Mesothelial cell of epicardium (in vitro differentiated cells): ENCODE results near the gene PDZK1IP1. TPM values are rescaled to one million over a fixed set of nuclear protein-coding genes. Genes with fewer than 3 reads are reported as not detected.
"Not testable (repeated sequence)": the region's sequence is repeated elsewhere in the genome, so short reads cannot be mapped to it uniquely, and the experiment has no call there.

Source experiments
- DNase-seq, 2 experiments: peaks; one replicate each; pipeline ENCODE4 v3.0.0; 2021; ENCODE audit warnings: low spot score in 2 of 2; ENCODE audit not compliant: unreplicated experiment in 2 of 2
- H3K27ac Mint-ChIP-seq: 2 replicates; pipeline ENCODE4 v1.8.0; 2021; ENCODE audit warnings: mixed read lengths
- H3K27me3 Mint-ChIP-seq: 2 replicates; pipeline ENCODE4 v1.8.0; 2021; ENCODE audit warnings: low read depth, mixed read lengths
- H3K36me3 Mint-ChIP-seq: 2 replicates; pipeline ENCODE4 v1.8.0; 2021; ENCODE audit warnings: mixed read lengths
- H3K4me1 Mint-ChIP-seq: 2 replicates; pipeline ENCODE4 v1.8.0; 2021; ENCODE audit warnings: mixed read lengths
- H3K4me3 Mint-ChIP-seq: 2 replicates; pipeline ENCODE4 v1.8.0; 2021; ENCODE audit warnings: mild to moderate bottlenecking, moderate library complexity, mixed read lengths
- H3K9me3 Mint-ChIP-seq: 2 replicates; pipeline ENCODE4 v1.8.0; 2021; ENCODE audit warnings: mixed read lengths
- total RNA-seq: library from RNA; stranded (reverse); gene quantifications from 3 replicates; pipeline ENCODE4 v1.2.1, GENCODE V29; 2021
- TF ChIP-seq, protein P1 (sequence below): fragments of 200-600 bp; sonication (generic); IDR thresholded peaks from one replicate; pipeline ENCODE4 v1.5.0; 2021; ENCODE audit warnings: antibody characterized with exemption; ENCODE audit not compliant: unreplicated experiment

PDZK1IP1 gene
- total RNA-seq, 1 donor from 2014 or later, result not detected

DNA sequence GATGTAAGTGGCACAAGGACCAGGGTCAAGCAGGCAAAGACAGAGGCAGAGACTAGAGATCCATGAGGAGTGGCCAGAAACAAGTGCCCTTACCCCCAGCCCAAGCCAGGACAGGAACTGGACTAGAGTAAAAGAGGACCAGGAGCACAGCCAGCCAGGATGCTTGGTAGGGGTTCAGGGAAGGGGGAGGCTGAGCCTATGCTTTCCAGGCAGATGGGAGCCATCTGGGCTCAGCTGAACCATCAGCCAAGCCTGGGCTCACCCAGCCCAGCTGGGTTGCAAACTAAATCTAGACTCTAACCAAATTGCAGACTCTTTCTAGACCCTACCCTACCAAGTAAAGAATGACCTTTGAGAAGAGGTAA is 15.2 kb downstream of the PDZK1IP1 start:
- TF ChIP-seq, protein P1, sequence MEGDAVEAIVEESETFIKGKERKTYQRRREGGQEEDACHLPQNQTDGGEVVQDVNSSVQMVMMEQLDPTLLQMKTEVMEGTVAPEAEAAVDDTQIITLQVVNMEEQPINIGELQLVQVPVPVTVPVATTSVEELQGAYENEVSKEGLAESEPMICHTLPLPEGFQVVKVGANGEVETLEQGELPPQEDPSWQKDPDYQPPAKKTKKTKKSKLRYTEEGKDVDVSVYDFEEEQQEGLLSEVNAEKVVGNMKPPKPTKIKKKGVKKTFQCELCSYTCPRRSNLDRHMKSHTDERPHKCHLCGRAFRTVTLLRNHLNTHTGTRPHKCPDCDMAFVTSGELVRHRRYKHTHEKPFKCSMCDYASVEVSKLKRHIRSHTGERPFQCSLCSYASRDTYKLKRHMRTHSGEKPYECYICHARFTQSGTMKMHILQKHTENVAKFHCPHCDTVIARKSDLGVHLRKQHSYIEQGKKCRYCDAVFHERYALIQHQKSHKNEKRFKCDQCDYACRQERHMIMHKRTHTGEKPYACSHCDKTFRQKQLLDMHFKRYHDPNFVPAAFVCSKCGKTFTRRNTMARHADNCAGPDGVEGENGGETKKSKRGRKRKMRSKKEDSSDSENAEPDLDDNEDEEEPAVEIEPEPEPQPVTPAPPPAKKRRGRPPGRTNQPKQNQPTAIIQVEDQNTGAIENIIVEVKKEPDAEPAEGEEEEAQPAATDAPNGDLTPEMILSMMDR, result no peak
- DNase-seq, result peak in 1 of 2 experiments; percentile 20
- no peaks in the 10 kb centered on the region for H3K36me3 Mint-ChIP-seq

DNA sequence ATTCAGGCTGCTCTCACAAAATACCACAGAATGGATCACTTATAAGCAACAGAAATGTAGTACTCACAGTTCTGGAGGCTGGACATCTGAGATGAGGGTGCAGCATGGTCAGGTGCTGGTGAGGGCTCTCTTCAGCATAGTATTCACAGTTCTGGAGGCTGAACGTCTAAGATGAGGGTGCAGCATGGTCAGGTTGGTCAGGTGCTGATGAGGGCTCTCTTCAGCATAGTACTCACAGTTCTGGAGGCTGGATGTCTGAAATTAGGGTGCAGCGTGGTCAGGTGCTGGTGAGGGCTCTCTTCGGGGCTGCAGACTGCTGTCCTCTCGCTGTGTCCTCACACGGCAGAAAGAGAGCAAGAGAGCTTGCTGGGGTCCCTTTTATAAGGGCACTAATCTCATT is 17.1 kb downstream of the PDZK1IP1 start:
- no peak for DNase-seq
- TF ChIP-seq, protein P1, result no peak
- Mint-ChIP-seq H3K4me3 (no peak overlapping the region), H3K27me3 (peaks cover 28% of the 10 kb centered on the region), H3K9me3 (no peaks in the 10 kb centered on the region), H3K27ac (no peak overlapping the region), H3K4me1 (no peaks in the 10 kb centered on the region), H3K36me3 (no peaks in the 10 kb centered on the region)

More for the DNA sequence above, 15.2 kb downstream of the PDZK1IP1 start:
- H3K27ac Mint-ChIP-seq, result no peak overlapping the region
- peaks cover 10% of the 10 kb centered on the region for H3K4me1 Mint-ChIP-seq
- peaks cover 32% of the 10 kb centered on the region for H3K27me3 Mint-ChIP-seq
- H3K9me3 Mint-ChIP-seq, result no peaks in the 10 kb centered on the region
- H3K4me3 Mint-ChIP-seq, result no peak overlapping the region

DNA sequence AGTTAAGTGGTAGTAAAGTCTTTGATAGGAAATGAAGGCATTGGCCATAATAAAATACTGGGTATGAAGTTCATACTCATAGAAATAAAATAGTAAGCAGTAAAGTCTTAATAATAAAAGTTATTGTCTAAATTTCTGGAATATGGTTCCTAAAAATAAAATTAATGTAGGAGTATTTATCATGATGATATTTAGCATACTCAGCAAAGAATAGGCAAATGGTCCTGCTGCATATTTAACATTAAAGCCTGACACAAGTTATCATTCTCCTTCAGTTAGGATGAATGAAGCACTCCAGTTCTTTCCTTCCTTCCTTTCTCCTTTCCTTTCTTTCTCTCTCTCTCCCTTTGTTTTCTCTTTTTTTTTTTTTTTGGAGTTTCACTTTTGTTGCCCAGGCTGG is 25.3 kb downstream of the PDZK1IP1 start:
- Mint-ChIP-seq H3K27me3 (peaks cover 9% of the 10 kb centered on the region), H3K4me3 (no peak overlapping the region), H3K27ac (no peak overlapping the region), H3K4me1 (no peaks in the 10 kb centered on the region), H3K36me3 (no peaks in the 10 kb centered on the region), H3K9me3 (peaks cover 16% of the 10 kb centered on the region)
- TF ChIP-seq, protein P1, result no peak
- no peak for DNase-seq

DNA sequence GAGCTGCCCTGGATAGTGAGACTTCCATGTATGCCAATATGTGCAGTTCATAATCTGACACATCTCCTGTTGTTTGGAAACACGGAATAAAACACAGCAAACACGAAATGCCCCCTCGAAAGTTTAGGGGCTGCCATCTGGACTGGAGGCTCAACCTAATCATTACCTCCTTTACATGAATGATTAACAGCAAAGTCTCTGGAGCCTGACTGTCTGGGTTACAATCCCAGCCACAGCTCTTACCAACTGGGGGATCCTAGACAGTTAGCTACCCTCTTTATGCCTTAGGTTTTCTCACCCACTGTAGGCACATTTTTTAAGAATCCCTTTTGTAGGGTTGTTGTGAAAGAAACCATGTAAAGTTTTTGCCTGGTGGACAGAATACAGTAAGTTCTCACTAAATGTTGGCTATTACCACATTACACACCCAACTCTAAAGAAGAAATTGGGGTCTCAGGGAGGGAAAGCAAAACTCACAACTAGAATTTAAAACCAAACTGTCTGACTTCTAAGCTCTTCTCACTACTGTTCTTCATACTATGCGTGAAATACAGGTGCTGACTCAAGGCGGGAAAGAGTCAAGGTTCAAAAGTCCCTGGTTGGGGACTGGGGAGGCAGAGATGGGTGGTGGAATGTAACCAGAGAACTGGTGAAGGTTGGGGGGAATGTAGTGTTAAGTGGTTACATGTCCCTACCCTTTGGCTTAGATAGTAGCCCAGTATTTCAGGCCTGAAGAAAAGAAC is 28.4 kb downstream of the PDZK1IP1 start:
- H3K4me1 Mint-ChIP-seq, result no peaks in the 10 kb centered on the region
- H3K9me3 Mint-ChIP-seq, result peaks cover 11% of the 10 kb centered on the region
- DNase-seq, result no peak
- TF ChIP-seq, protein P1, result no peak
- H3K36me3 Mint-ChIP-seq, result no peaks in the 10 kb centered on the region
- no peak overlapping the region for H3K4me3 Mint-ChIP-seq
- H3K27ac Mint-ChIP-seq, result no peak overlapping the region
- peaks cover 12% of the 10 kb centered on the region for H3K27me3 Mint-ChIP-seq

DNA sequence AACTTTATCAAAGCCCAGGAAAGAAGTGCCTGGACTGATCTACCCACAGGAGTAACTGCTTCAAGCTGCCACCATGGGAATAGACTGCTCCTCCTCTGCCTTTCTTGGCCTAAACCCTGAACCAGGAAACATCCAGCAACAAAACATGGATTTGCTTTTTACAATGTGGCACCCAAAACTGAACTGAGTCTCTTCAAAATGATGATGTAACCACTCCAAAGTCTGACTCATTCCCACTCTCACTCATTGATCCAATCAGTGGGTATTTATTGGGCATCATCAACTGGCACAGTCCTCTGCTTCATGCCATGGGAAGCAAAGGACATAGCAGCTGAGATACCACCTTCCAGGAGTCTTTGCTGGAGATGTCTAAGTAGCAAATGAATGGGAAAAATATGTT is 29.1 kb downstream of the PDZK1IP1 start:
- Mint-ChIP-seq H3K9me3 (peaks cover 18% of the 10 kb centered on the region), H3K4me3 (no peak overlapping the region), H3K27me3 (peaks cover 12% of the 10 kb centered on the region), H3K27ac (no peak overlapping the region), H3K4me1 (no peaks in the 10 kb centered on the region), H3K36me3 (no peaks in the 10 kb centered on the region)
- DNase-seq, result no peak
- TF ChIP-seq, protein P1, result no peak

DNA sequence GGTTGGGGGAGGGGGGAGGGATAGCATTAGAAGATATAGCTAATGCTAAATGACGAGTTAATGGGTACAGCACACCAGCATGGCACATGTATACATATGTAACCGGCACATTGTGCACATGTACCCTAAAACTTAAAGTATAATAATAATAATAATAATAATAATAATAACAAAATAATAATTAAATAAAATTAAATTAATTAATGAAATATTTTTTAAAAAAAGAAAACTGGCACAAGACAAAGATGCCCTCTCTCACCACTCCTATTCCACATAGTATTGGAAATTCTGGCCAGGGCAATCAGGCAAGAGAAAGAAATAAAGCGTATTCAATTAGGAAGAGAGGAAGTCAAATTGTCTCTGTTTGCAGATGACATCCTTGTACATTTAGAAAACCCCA is 31.9 kb downstream of the PDZK1IP1 start:
- H3K36me3 Mint-ChIP-seq, H3K27ac Mint-ChIP-seq, H3K4me1 Mint-ChIP-seq, H3K4me3 Mint-ChIP-seq, DNase-seq: not testable (repeated sequence)
- Mint-ChIP-seq H3K9me3 (peaks cover 28% of the 10 kb centered on the region), H3K27me3 (peaks cover 18% of the 10 kb centered on the region)

DNA sequence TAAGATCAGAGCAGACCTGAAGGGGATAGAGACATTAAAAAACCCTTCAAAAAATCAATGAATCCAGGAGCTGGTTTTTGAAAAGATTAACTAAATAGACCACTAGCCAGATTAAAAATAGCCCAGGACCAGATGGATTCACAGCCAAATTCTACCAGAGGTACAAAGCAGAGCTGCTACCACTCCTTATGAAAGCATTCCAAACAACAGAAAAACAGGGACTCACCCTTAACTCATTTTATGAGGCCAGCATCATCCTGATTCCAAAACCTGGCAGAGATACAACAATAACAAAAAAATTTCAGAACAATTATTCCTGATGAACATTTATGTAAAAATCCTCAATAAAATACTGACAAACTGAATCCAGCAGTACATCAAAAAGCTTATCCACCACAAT is 33.4 kb downstream of the PDZK1IP1 start:
- DNase-seq, H3K36me3 Mint-ChIP-seq, H3K27ac Mint-ChIP-seq, H3K4me1 Mint-ChIP-seq, H3K4me3 Mint-ChIP-seq: not testable (repeated sequence)
- Mint-ChIP-seq H3K9me3 (peaks cover 28% of the 10 kb centered on the region), H3K27me3 (peaks cover 14% of the 10 kb centered on the region)

DNA sequence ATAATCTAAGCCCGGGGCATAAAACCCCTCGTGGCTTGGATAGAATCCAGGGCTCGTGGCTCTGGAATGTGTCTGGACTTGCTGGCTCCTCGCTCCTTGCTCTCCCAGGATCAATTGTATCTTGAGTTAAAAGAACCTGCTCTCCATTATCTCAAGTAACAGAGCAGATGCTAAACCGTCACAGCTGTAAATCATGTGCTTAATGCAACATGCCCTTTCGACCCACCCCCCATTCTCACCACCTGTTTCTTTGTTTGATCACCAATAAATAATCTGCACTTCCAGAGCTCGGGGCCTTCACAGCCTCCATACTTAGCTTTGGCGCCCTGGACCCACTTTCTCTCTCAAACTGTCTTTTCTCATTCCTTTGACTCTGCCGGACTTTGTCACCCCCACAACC is 40.7 kb downstream of the PDZK1IP1 start:
- not testable (repeated sequence) for H3K27ac Mint-ChIP-seq, H3K9me3 Mint-ChIP-seq, H3K27me3 Mint-ChIP-seq, DNase-seq, H3K36me3 Mint-ChIP-seq, H3K4me1 Mint-ChIP-seq, H3K4me3 Mint-ChIP-seq
